GM12878 (cell line): ENCODE measurements around the gene PPP1R7. TPM values are rescaled to one million over a fixed set of nuclear protein-coding genes. Genes with fewer than 3 reads are reported as not detected.

Experiments used
- CBFB ChIP-seq: IDR thresholded peaks from 2 replicates; pipeline ENCODE4 v1.6.1; 2016; ENCODE audit warnings: antibody characterized with exemption, low read depth
- DPF2 ChIP-seq: fragments of 450-650 bp; IDR thresholded peaks from 2 replicates; pipeline ENCODE4 v1.6.1; 2017; ENCODE audit warnings: mild to moderate bottlenecking
- E4F1 ChIP-seq: fragments of 450-650 bp; IDR thresholded peaks from 2 replicates; pipeline ENCODE4 v1.6.1; 2018; ENCODE audit warnings: borderline replicate concordance, mild to moderate bottlenecking; ENCODE audit not compliant: partially characterized antibody
- MLLT1 ChIP-seq: fragments of 450-650 bp; IDR thresholded peaks from 2 replicates; pipeline ENCODE4 v1.6.1; 2016; ENCODE audit warnings: mild to moderate bottlenecking
- MXI1 ChIP-seq: fragments of 150-350 bp; IDR thresholded peaks from 2 replicates; pipeline ENCODE4 v1.6.1; 2011; ENCODE audit warnings: low read depth, mild to moderate bottlenecking, inconsistent platforms, low read length, improper control_type of control experiment
- NR2F1 ChIP-seq: fragments of 450-650 bp; conservative IDR thresholded peaks from 2 replicates; pipeline ENCODE4 v1.6.1; 2017; ENCODE audit warnings: mild to moderate bottlenecking
- PKNOX1 ChIP-seq: fragments of 450-650 bp; IDR thresholded peaks from 2 replicates; pipeline ENCODE4 v1.6.1; 2016; ENCODE audit warnings: mild to moderate bottlenecking
- PRDM15 ChIP-seq: fragments of 450-650 bp; formaldehyde crosslinking; IDR thresholded peaks from 2 replicates; pipeline ENCODE4 v1.4.0; 2020; ENCODE audit warnings: mild to moderate bottlenecking, moderate library complexity
- RAD21 ChIP-seq: IDR thresholded peaks from 2 replicates; pipeline ENCODE4 v1.6.1; 2011; ENCODE audit warnings: mild to moderate bottlenecking, low read depth, low read length, moderate library complexity; ENCODE audit not compliant: insufficient read depth
- RB1 ChIP-seq: fragments of 450-650 bp; formaldehyde crosslinking; IDR thresholded peaks from 2 replicates; pipeline ENCODE4 v1.6.1; 2017; ENCODE audit warnings: mild to moderate bottlenecking, borderline replicate concordance
- SMAD5 ChIP-seq: IDR thresholded peaks from 2 replicates; pipeline ENCODE4 v1.6.1; 2016; ENCODE audit warnings: antibody characterized with exemption, low read depth
- SMARCA5 ChIP-seq: fragments of 450-650 bp; IDR thresholded peaks from 2 replicates; pipeline ENCODE4 v1.6.1; 2017; ENCODE audit warnings: mild to moderate bottlenecking
- SMC3 ChIP-seq: IDR thresholded peaks from 2 replicates; pipeline ENCODE4 v1.6.1; 2011; ENCODE audit warnings: low read length, improper control_type of control experiment, borderline replicate concordance
- SRF ChIP-seq, 2 experiments: IDR thresholded peaks; 2 replicates each; pipeline ENCODE4 v1.6.1; 2011; ENCODE audit warnings: low read depth in 2 of 2, low read length in 2 of 2, mild to moderate bottlenecking in 1 of 2, moderate library complexity in 1 of 2
- STAT3 ChIP-seq: IDR thresholded peaks from 2 replicates; pipeline ENCODE4 v1.6.1; 2011; ENCODE audit warnings: low read depth, low read length, improper control_type of control experiment
- TAF1 ChIP-seq: IDR thresholded peaks from 2 replicates; pipeline ENCODE4 v1.6.1; 2011; ENCODE audit warnings: mild to moderate bottlenecking, low read depth, low read length, borderline replicate concordance
- ZNF622 ChIP-seq: fragments of 450-650 bp; IDR thresholded peaks from 2 replicates; pipeline ENCODE4 v1.6.1; 2017; ENCODE audit warnings: mild to moderate bottlenecking, inconsistent platforms
- polyA plus RNA-seq, 11 experiments: library from polyadenylated mRNA; depleted of rRNA in 4 of 11; unstranded in 6 of 11; stranded (reverse) in 5 of 11; fragments of >200 nt; fragmentation: Nextera tagmentation in 4 of 11; fragmentation: Illumina TruSeq in 1 of 11; extraction: Ambion mirVana in 4 of 11; extraction: Trizol in 1 of 11; gene quantifications; 1 replicate in 1 of 11; 2 replicates in 10 of 11; pipeline versions ENCODE4 v1.2.1 to v1.2.3, GENCODE V29; 2011 to 2016; ENCODE audit warnings: inconsistent platforms in 2 of 11, missing spikeins in 2 of 11, low read depth in 1 of 11
- total RNA-seq, 4 experiments: library from RNA; depleted of rRNA in 3 of 4; stranded (reverse); fragments of >200 nt in 3 of 4; fragmentation: Illumina TruSeq in 1 of 4; extraction: Trizol in 1 of 4; gene quantifications; 2 replicates each; pipeline versions ENCODE4 v1.2.1 to v1.2.3, GENCODE V29; 2013 to 2021

The PPP1R7 gene
- total and polyA plus RNA-seq, 10 of the 15 experiments (the other 5 are each of a cell fraction or from before 2014, with no cell fraction given): 78.5 to 174 (median 93.7) TPM

GRCh38 chr2:241149925-241150659, at the start of gene PPP1R7 (continued):
- TF ChIP-seq E4F1 (peak; percentile 66), MXI1 (peak; percentile 53), SMAD5 (no peak), DPF2 (peak; percentile 56), ZNF622 (no peak), PRDM15 (CRISPR knock-in tag) (no peak), SMC3 (peak; percentile 49; the same call in 1 of the 2 replicates), STAT3 (no peak), RB1 (peak; percentile 67; the same call in 1 of the 2 replicates), RAD21 (peak; percentile 63), CBFB (no peak), PKNOX1 (peak; percentile 37; the same call in 1 of the 2 replicates), MLLT1 (0 out of 2 replicates have a peak, but pooled peaks have one; percentile 28), SRF (IDR thresholded peaks at IDR 0.05; ENCODE audit: low read depth in 2 of 2, low read length in 2 of 2) (no peak; a peak in 1 of 4 replicates), NR2F1 (no peak), SMARCA5 (no peak), TAF1 (peak; percentile 73; the same call in 1 of the 2 replicates)
